Mesenchymal stem cell (in vitro differentiated cells and primary cell): Measurements from ENCODE around the gene PIGV.

Experiments
- DNase-seq: peaks from one replicate; pipeline ENCODE4 v3.0.0-alpha.2; 2013
- H2AFZ ChIP-seq: one replicate; pipeline ENCODE4 v1.6.1; 2013; ENCODE audit warnings: low read depth, mild to moderate bottlenecking, control low read depth, inconsistent platforms, low read length, moderate library complexity
- H2AK5ac ChIP-seq: 2 replicates; pipeline ENCODE4 v1.6.1; 2013; ENCODE audit warnings: low read length, moderate library complexity, mild to moderate bottlenecking, inconsistent platforms; ENCODE audit not compliant: severe bottlenecking
- H2BK120ac ChIP-seq: one replicate; pipeline ENCODE4 v1.6.1; 2013; ENCODE audit warnings: low read depth, mild to moderate bottlenecking, inconsistent platforms, low read length, moderate library complexity
- H2BK12ac ChIP-seq, 2 experiments: one replicate each; pipeline ENCODE4 v1.6.1; 2013; ENCODE audit warnings: inconsistent platforms in 2 of 2, low read length in 2 of 2, mild to moderate bottlenecking in 2 of 2, moderate library complexity in 2 of 2, control low read depth in 1 of 2
- H2BK15ac ChIP-seq: one replicate; pipeline ENCODE4 v1.6.1; 2013; ENCODE audit warnings: mild to moderate bottlenecking, low read depth, inconsistent platforms; ENCODE audit not compliant: poor library complexity, severe bottlenecking
- H2BK5ac ChIP-seq: 2 replicates; pipeline ENCODE4 v1.6.1; 2013; ENCODE audit warnings: low read depth, mild to moderate bottlenecking, low read length, control low read depth, inconsistent platforms; ENCODE audit not compliant: poor library complexity, severe bottlenecking
- H3K14ac ChIP-seq, 2 experiments: one replicate each; pipeline ENCODE4 v1.6.1; 2013; ENCODE audit warnings: inconsistent platforms in 2 of 2, low read length in 2 of 2, control low read depth in 1 of 2, mild to moderate bottlenecking in 1 of 2, moderate library complexity in 1 of 2
- H3K18ac ChIP-seq, 2 experiments: one replicate each; pipeline ENCODE4 v1.6.1; 2013; ENCODE audit warnings: inconsistent platforms in 2 of 2, low read length in 2 of 2, control low read depth in 1 of 2, low read depth in 1 of 2, mild to moderate bottlenecking in 1 of 2
- H3K23ac ChIP-seq, 2 experiments: one replicate each; pipeline ENCODE4 v1.6.1; 2013; ENCODE audit warnings: inconsistent platforms in 2 of 2, low read length in 2 of 2, mild to moderate bottlenecking in 2 of 2, moderate library complexity in 2 of 2, control low read depth in 1 of 2
- H3K27ac ChIP-seq: 2 replicates; pipeline ENCODE4 v1.5.1; 2013; ENCODE audit warnings: mild to moderate bottlenecking, moderate library complexity, low read length, control low read depth, inconsistent platforms; ENCODE audit not compliant: poor library complexity, severe bottlenecking
- H3K27me3 ChIP-seq, 2 experiments: 2 replicates each; pipeline versions ENCODE4 v1.6.1 to v1.7.0; 2013; ENCODE audit warnings: low read length in 2 of 2, mild to moderate bottlenecking in 2 of 2, moderate library complexity in 2 of 2, control low read depth in 1 of 2, inconsistent platforms in 1 of 2; ENCODE audit not compliant: control insufficient read depth in 1 of 2, insufficient read depth in 1 of 2
- H3K36me3 ChIP-seq, 2 experiments: 2 replicates each; pipeline versions ENCODE4 v1.6.1 to v1.7.0; 2013; ENCODE audit warnings: low read length in 2 of 2, control low read depth in 1 of 2, inconsistent platforms in 1 of 2, low read depth in 1 of 2, mild to moderate bottlenecking in 1 of 2; ENCODE audit not compliant: insufficient read depth in 2 of 2, control insufficient read depth in 1 of 2
- H3K4ac ChIP-seq, 2 experiments: one replicate each; pipeline ENCODE4 v1.6.1; 2013; ENCODE audit warnings: inconsistent platforms in 2 of 2, low read length in 2 of 2, mild to moderate bottlenecking in 2 of 2, moderate library complexity in 2 of 2, control low read depth in 1 of 2, low read depth in 1 of 2
- H3K4me1 ChIP-seq: 2 replicates; pipeline ENCODE4 v1.6.1; 2013; ENCODE audit warnings: low read depth, low read length, control low read depth; ENCODE audit not compliant: control insufficient read depth, insufficient read depth
- H3K4me2 ChIP-seq: 2 replicates; pipeline ENCODE4 v1.6.1; 2013; ENCODE audit warnings: low read length, mild to moderate bottlenecking, inconsistent platforms; ENCODE audit not compliant: poor library complexity, severe bottlenecking
- H3K4me3 ChIP-seq, 2 experiments: 2 replicates each; pipeline versions ENCODE4 v1.5.1 to v1.7.0; 2013; ENCODE audit warnings: low read length in 2 of 2, mild to moderate bottlenecking in 2 of 2, control low read depth in 1 of 2, low read depth in 1 of 2; ENCODE audit not compliant: insufficient read depth in 1 of 2
- H3K79me1 ChIP-seq: replicated peaks from 2 replicates; pipeline ENCODE4 v1.6.1; 2013; ENCODE audit warnings: mild to moderate bottlenecking, control low read depth, low read length, inconsistent platforms; ENCODE audit not compliant: poor library complexity, severe bottlenecking
- H3K9ac ChIP-seq: 2 replicates; pipeline ENCODE4 v1.7.0; 2013; ENCODE audit warnings: mild to moderate bottlenecking, low read length, moderate library complexity
- H3K9me3 ChIP-seq: 2 replicates; pipeline ENCODE4 v1.7.0; 2013; ENCODE audit warnings: mild to moderate bottlenecking, low read length; ENCODE audit not compliant: control insufficient read depth
- H4K8ac ChIP-seq: one replicate; pipeline ENCODE4 v1.6.1; 2013; ENCODE audit warnings: inconsistent platforms, mild to moderate bottlenecking, low read length, moderate library complexity
- H4K91ac ChIP-seq: one replicate; pipeline ENCODE4 v1.6.1; 2013; ENCODE audit warnings: mild to moderate bottlenecking, low read length, inconsistent platforms
- WGBS: methylation state at CpG from one replicate; pipeline ENCODE4 v1.1.7; 2013; ENCODE audit warnings: mixed read lengths; 5-methylcytosine and 5-hydroxymethylcytosine counted together

Gene PIGV

GRCh38 chr1:26831059-26831458 is 43.3 kb downstream of the PIGV start:
- Histone ChIP-seq H3K18ac (no peak overlapping the region), H3K27ac (no peak overlapping the region), H3K4me2 (no peak overlapping the region)

GRCh38 chr1:26831546-26832248 is 43.9 kb downstream of the PIGV start:
- Histone ChIP-seq H4K8ac (no peak overlapping the region), H4K91ac (no peak overlapping the region), H3K79me1 (peaks cover 37% of the 10 kb centered on the region), H3K4me2 (no peak overlapping the region), H2AFZ (no peak overlapping the region), H2AK5ac (no peak overlapping the region), H3K36me3 (peaks cover 42 to 48% of the 10 kb centered on the region in 2 experiments), H3K27me3 (no peaks in the 10 kb centered on the region), H3K4me3 (no peak overlapping the region), H2BK15ac (no peak overlapping the region), H3K9ac (no peak overlapping the region), H3K4me1 (peaks cover 27% of the 10 kb centered on the region), H3K4ac (peak overlapping the region in 1 of 2 experiments; percentile 24), H3K9me3 (no peaks in the 10 kb centered on the region), H2BK120ac (no peak overlapping the region), H3K27ac (no peak overlapping the region), H3K18ac (peak overlapping the region; percentile 37 to 42), H2BK5ac (no peak overlapping the region), H2BK12ac (peak overlapping the region in 1 of 2 experiments; percentile 10), H3K23ac (no peak overlapping the region), H3K14ac (peak overlapping the region in 1 of 2 experiments; percentile 18)
- WGBS: 47% methylated on average over 3 of the region's 3 CpGs
- DNase-seq: peak; percentile 85

More at GRCh38 chr1:26831059-26831458, 43.3 kb downstream of the PIGV start:
- Histone ChIP-seq H3K4me3 (no peak overlapping the region), H2BK120ac (no peak overlapping the region), H2AFZ (no peak overlapping the region), H2BK12ac (no peak overlapping the region), H3K27me3 (no peaks in the 10 kb centered on the region), H3K9me3 (no peaks in the 10 kb centered on the region), H3K36me3 (peaks cover 40 to 45% of the 10 kb centered on the region in 2 experiments), H2BK15ac (no peak overlapping the region), H3K4ac (no peak overlapping the region), H2BK5ac (no peak overlapping the region), H4K91ac (no peak overlapping the region), H3K9ac (no peak overlapping the region), H2AK5ac (no peak overlapping the region), H3K14ac (no peak overlapping the region), H4K8ac (no peak overlapping the region), H3K79me1 (peaks cover 37% of the 10 kb centered on the region), H3K23ac (peak overlapping the region; percentile 48 to 55), H3K4me1 (peaks cover 29% of the 10 kb centered on the region)
- 97% methylated on average over 1 of the region's 3 CpGs for WGBS
- no peak for DNase-seq

- Histone ChIP-seq H3K27ac (no peak overlapping the region), H2AFZ (no peak overlapping the region), H2BK15ac (peak overlapping the region; percentile 12), H3K4ac (no peak overlapping the region), H3K23ac (no peak overlapping the region), H3K14ac (no peak overlapping the region), H4K91ac (no peak overlapping the region), H3K18ac (no peak overlapping the region), H3K27me3 (no peaks in the 10 kb centered on the region), H2BK120ac (no peak overlapping the region), H3K4me1 (peaks cover 23% of the 10 kb centered on the region), H4K8ac (no peak overlapping the region), H2AK5ac (no peak overlapping the region), H3K36me3 (peaks cover 42 to 48% of the 10 kb centered on the region in 2 experiments), H3K9ac (no peak overlapping the region), H3K79me1 (peaks cover 35% of the 10 kb centered on the region), H3K4me2 (no peak overlapping the region), H3K9me3 (no peaks in the 10 kb centered on the region), H3K4me3 (no peak overlapping the region), H2BK12ac (no peak overlapping the region), H2BK5ac (no peak overlapping the region)
- WGBS: 97% methylated on average over 16 of the region's 16 CpGs
- DNase-seq: no peak
Observed at GRCh38 chr1:26832249-26832960, 44.7 kb downstream of the PIGV start.
